Measurements from ENCODE around the gene RARS2. TPM values are rescaled to one million over a fixed set of nuclear protein-coding genes. Genes with fewer than 3 reads are reported as not detected.

RARS2 gene
- total RNA-seq, 1 experiment from 2014 or later, result 50.4 TPM

- Histone ChIP-seq H3K4me3 (no peak overlapping the region), H3K27ac (no peak overlapping the region), H3K4me1 (replicated peaks) (peaks cover 4% of the 10 kb centered on the region), H3K36me3 (peaks cover 65% of the 10 kb centered on the region), H3K9me3 (replicated peaks) (no peaks in the 10 kb centered on the region), H3K27me3 (replicated peaks) (no peaks in the 10 kb centered on the region)
- DNase-seq (ENCODE audit: low read depth in 1 of 2, low spot score in 2 of 2), result no peak
Measured at GRCh38 chr6:87553159-87553765, 36.5 kb downstream of the RARS2 start.

DNA sequence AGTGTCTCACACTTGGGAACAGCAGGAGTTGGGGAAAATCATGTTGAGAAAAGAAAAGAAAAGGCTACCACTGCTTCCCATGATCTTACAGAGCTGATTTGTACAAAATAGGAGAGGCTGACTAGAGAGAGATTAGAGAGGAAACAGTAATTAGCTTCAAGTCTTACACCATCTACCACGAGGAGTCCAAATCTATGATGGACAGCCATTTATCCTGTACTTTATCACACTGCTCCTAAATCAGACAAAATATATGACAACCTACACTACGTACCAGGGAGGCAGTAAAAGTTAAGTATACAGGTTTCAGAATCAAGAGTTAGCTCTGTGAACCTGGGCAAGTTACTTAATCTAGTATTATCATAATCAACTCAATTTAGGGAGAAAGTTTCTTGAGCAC, 38.0 kb downstream of the RARS2 start:
- no peaks in the 10 kb centered on the region for H3K4me1 ChIP-seq (replicated peaks)
- H3K9me3 ChIP-seq (replicated peaks), result no peaks in the 10 kb centered on the region
- no peak overlapping the region for H3K27ac ChIP-seq
- no peak for DNase-seq (ENCODE audit: low read depth in 1 of 2, low spot score in 2 of 2)
- peaks cover 62% of the 10 kb centered on the region for H3K36me3 ChIP-seq
- no peak overlapping the region for H3K4me3 ChIP-seq
- H3K27me3 ChIP-seq (replicated peaks), result no peaks in the 10 kb centered on the region

- Histone ChIP-seq H3K4me1 (replicated peaks) (no peaks in the 10 kb centered on the region), H3K27me3 (replicated peaks) (no peaks in the 10 kb centered on the region), H3K9me3 (replicated peaks) (no peaks in the 10 kb centered on the region), H3K27ac (no peak overlapping the region), H3K4me3 (no peak overlapping the region), H3K36me3 (peaks cover 80% of the 10 kb centered on the region)
- DNase-seq (ENCODE audit: low read depth in 1 of 2, low spot score in 2 of 2), result no peak
Measured at GRCh38 chr6:87544474-87544735, 45.4 kb downstream of the RARS2 start.

GRCh38 chr6:87543696-87544473, 45.9 kb downstream of the RARS2 start:
- Histone ChIP-seq H3K36me3 (peaks cover 81% of the 10 kb centered on the region), H3K27me3 (replicated peaks) (no peaks in the 10 kb centered on the region), H3K4me3 (no peak overlapping the region), H3K9me3 (replicated peaks) (no peaks in the 10 kb centered on the region), H3K4me1 (replicated peaks) (no peaks in the 10 kb centered on the region), H3K27ac (no peak overlapping the region)
- no peak for DNase-seq (ENCODE audit: low read depth in 1 of 2, low spot score in 2 of 2)

DNA sequence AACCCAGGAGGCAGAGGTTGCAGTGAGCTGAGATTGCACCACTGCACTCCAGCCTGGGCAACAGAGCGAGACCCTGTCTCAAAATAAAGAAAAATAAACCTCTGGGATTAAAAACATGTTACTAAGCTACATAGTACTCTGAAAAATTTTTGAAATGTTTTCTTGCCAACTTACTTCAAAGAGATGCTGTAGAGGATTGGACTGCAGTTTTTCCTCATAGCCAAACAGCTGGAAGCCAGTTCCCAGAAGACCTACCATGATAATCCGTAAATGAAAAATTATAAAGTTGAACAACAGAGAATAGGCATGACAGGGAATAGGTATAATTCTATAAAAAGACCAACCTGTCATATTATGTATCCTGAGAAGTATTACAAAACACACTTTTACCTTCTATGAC, 48.0 kb downstream of the RARS2 start:
- peaks cover 66% of the 10 kb centered on the region for H3K36me3 ChIP-seq
- no peak overlapping the region for H3K4me3 ChIP-seq
- no peaks in the 10 kb centered on the region for H3K4me1 ChIP-seq (replicated peaks)
- H3K9me3 ChIP-seq (replicated peaks), result no peaks in the 10 kb centered on the region
- no peak for DNase-seq (ENCODE audit: low read depth in 1 of 2, low spot score in 2 of 2)
- no peaks in the 10 kb centered on the region for H3K27me3 ChIP-seq (replicated peaks)
- H3K27ac ChIP-seq, result no peak overlapping the region

DNA sequence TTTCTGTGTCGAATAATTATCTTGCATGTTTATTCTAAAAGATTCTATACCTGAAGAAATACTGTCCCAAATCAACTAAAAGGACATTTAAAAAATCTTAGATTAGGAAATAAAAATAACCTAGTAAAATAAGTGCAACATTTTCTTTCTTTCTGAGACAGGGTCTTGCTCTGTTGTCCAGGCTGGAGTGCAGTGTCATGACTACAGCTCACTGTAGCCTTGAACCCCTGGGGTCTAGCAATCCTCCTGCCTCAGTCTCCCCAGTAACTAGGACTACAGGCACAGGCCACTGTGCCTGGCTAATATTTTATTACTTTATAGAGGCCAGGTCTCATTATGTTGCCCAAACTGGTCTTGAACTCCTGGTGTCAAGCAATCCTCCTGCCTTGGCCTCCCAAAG, 48.7 kb downstream of the RARS2 start:
- DNase-seq (ENCODE audit: low read depth in 1 of 2, low spot score in 2 of 2), result no peak
- Histone ChIP-seq H3K4me1 (replicated peaks) (no peaks in the 10 kb centered on the region), H3K9me3 (replicated peaks) (no peaks in the 10 kb centered on the region), H3K4me3 (no peak overlapping the region), H3K36me3 (peaks cover 62% of the 10 kb centered on the region), H3K27ac (no peak overlapping the region), H3K27me3 (replicated peaks) (no peaks in the 10 kb centered on the region)

- no peak for DNase-seq (ENCODE audit: low read depth in 1 of 2, low spot score in 2 of 2)
- Histone ChIP-seq H3K27me3 (replicated peaks) (no peaks in the 10 kb centered on the region), H3K36me3 (peaks cover 62% of the 10 kb centered on the region), H3K4me3 (no peak overlapping the region), H3K4me1 (replicated peaks) (no peaks in the 10 kb centered on the region), H3K27ac (no peak overlapping the region), H3K9me3 (replicated peaks) (no peaks in the 10 kb centered on the region)
Measured at GRCh38 chr6:87540539-87540938, 49.2 kb downstream of the RARS2 start.

- peaks cover 57% of the 10 kb centered on the region for H3K36me3 ChIP-seq
- H3K4me3 ChIP-seq, result no peak overlapping the region
- no peak for DNase-seq (ENCODE audit: low read depth in 1 of 2, low spot score in 2 of 2)
- no peak overlapping the region for H3K27ac ChIP-seq
- H3K27me3 ChIP-seq (replicated peaks), result no peaks in the 10 kb centered on the region
- no peaks in the 10 kb centered on the region for H3K9me3 ChIP-seq (replicated peaks)
- H3K4me1 ChIP-seq (replicated peaks), result no peaks in the 10 kb centered on the region
Measured at GRCh38 chr6:87539554-87539953, 50.2 kb downstream of the RARS2 start.

- DNase-seq (ENCODE audit: low read depth in 1 of 2, low spot score in 2 of 2), result no peak
- Histone ChIP-seq H3K27me3 (replicated peaks) (no peaks in the 10 kb centered on the region), H3K4me1 (replicated peaks) (no peaks in the 10 kb centered on the region), H3K4me3 (no peak overlapping the region), H3K9me3 (replicated peaks) (no peaks in the 10 kb centered on the region), H3K27ac (no peak overlapping the region), H3K36me3 (peaks cover 53% of the 10 kb centered on the region)
Measured at GRCh38 chr6:87538510-87539260, 51.1 kb downstream of the RARS2 start.

- peaks cover 35% of the 10 kb centered on the region for H3K36me3 ChIP-seq
- no peak overlapping the region for H3K27ac ChIP-seq
- H3K9me3 ChIP-seq (replicated peaks), result no peaks in the 10 kb centered on the region
- H3K27me3 ChIP-seq (replicated peaks), result no peaks in the 10 kb centered on the region
- no peak overlapping the region for H3K4me3 ChIP-seq
- no peaks in the 10 kb centered on the region for H3K4me1 ChIP-seq (replicated peaks)
- no peak for DNase-seq (ENCODE audit: low read depth in 1 of 2, low spot score in 2 of 2)
Measured at GRCh38 chr6:87534377-87535047, 55.3 kb downstream of the RARS2 start.

DNA sequence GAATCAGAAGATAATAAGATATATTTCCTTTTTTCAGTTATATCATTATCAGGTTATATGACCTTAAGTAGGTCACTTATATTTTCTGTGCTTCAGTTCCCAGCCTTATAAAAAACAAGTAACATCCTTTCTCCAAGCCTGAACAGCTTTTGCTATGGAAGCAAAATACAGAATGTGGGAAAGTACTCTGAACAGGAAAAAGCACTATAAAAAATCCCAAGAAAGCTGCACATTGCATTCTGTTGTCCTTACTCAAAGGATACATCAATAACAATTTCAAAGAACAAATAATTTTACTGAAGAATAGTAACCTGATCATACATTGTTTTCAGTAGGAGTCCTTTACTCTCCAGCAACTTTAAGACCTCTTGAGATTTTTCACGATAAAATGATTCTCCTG, 60.6 kb downstream of the RARS2 start:
- no peak for DNase-seq (ENCODE audit: low read depth in 1 of 2, low spot score in 2 of 2)
- Histone ChIP-seq H3K9me3 (replicated peaks) (no peaks in the 10 kb centered on the region), H3K27ac (no peak overlapping the region), H3K4me1 (replicated peaks) (no peaks in the 10 kb centered on the region), H3K4me3 (no peak overlapping the region), H3K36me3 (peaks cover 42% of the 10 kb centered on the region), H3K27me3 (replicated peaks) (no peaks in the 10 kb centered on the region)

DNA sequence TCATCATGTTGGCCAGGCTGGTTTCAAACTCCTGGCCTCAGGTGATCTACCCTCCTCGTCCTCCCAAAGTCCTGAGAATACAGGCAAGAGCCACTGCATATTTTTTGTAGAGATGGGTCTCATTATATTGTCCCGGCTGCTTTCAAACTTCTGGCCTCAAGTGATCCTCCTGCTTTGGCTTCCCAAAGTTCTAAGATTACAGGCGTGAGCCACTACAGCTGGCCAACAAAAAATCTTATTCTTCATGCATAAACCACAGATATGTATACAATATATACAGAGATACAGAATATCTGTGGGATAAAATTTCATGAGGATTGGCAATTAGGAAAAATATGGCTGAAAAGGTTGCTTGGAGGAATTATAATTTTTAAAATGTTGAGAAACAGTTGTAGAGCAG, 67.1 kb downstream of the RARS2 start:
- DNase-seq (ENCODE audit: low read depth in 1 of 2, low spot score in 2 of 2), result no peak
- Histone ChIP-seq H3K27me3 (replicated peaks) (no peaks in the 10 kb centered on the region), H3K9me3 (replicated peaks) (no peaks in the 10 kb centered on the region), H3K4me3 (no peak overlapping the region), H3K36me3 (peaks cover 61% of the 10 kb centered on the region), H3K4me1 (replicated peaks) (no peaks in the 10 kb centered on the region), H3K27ac (no peak overlapping the region)

DNA sequence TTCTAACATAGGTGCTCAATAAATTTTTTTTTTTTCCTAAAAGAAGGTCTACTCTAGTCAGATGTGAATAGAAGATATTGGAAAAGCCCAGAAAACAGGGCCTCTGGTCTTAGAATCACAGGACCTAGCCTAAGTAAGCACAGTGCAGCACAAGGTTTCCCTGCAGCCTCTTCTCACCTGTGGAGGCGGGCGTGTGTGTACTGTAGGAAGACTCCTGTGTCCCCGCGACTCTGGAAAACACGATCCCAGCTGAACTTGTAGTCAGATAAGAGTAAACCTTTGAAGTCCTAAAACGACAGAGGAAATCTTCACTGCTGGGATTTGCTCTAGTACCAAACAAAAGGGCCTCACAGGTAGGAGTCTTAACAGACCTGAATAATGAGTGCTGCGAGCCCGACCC, 71.3 kb downstream of the RARS2 start:
- H3K36me3 ChIP-seq, result peaks cover 83% of the 10 kb centered on the region
- H3K4me1 ChIP-seq (replicated peaks), result no peaks in the 10 kb centered on the region
- H3K9me3 ChIP-seq (replicated peaks), result no peaks in the 10 kb centered on the region
- no peak overlapping the region for H3K4me3 ChIP-seq
- H3K27me3 ChIP-seq (replicated peaks), result no peaks in the 10 kb centered on the region
- no peak for DNase-seq (ENCODE audit: low read depth in 1 of 2, low spot score in 2 of 2)
- no peak overlapping the region for H3K27ac ChIP-seq

DNA sequence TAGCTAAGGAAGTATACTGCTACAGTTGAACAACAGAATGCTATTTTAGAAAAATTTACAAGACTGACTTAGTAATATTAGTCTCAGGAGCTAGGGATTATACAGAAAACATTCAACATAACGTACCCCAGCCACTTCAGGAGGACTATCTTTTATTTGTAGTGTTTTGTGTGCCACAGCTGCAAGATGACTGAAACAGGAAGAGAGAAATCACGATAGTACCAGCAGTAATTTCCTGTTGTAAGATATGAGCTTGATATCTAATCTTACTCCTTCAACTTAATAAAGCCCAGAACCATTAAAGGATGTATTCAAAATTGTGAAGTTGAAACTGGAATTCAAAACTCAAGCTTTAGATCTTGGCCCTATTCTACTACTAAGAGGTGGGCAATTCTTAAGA, 75.0 kb downstream of the RARS2 start:
- DNase-seq (ENCODE audit: low read depth in 1 of 2, low spot score in 2 of 2), result no peak
- no peaks in the 10 kb centered on the region for H3K27me3 ChIP-seq (replicated peaks)
- no peak overlapping the region for H3K27ac ChIP-seq
- no peaks in the 10 kb centered on the region for H3K9me3 ChIP-seq (replicated peaks)
- no peak overlapping the region for H3K4me3 ChIP-seq
- peaks cover 87% of the 10 kb centered on the region for H3K36me3 ChIP-seq
- no peaks in the 10 kb centered on the region for H3K4me1 ChIP-seq (replicated peaks)

All from SJSA1 (cell line).